ENCODE measurements around the gene RPS19. TPM values are rescaled to one million over a fixed set of nuclear protein-coding genes. Genes with fewer than 3 reads are reported as not detected.

The RPS19 gene
- total RNA-seq, 4 donors from 2014 or later: 1,057 to 2,332 (median 1,706) TPM

DNA sequence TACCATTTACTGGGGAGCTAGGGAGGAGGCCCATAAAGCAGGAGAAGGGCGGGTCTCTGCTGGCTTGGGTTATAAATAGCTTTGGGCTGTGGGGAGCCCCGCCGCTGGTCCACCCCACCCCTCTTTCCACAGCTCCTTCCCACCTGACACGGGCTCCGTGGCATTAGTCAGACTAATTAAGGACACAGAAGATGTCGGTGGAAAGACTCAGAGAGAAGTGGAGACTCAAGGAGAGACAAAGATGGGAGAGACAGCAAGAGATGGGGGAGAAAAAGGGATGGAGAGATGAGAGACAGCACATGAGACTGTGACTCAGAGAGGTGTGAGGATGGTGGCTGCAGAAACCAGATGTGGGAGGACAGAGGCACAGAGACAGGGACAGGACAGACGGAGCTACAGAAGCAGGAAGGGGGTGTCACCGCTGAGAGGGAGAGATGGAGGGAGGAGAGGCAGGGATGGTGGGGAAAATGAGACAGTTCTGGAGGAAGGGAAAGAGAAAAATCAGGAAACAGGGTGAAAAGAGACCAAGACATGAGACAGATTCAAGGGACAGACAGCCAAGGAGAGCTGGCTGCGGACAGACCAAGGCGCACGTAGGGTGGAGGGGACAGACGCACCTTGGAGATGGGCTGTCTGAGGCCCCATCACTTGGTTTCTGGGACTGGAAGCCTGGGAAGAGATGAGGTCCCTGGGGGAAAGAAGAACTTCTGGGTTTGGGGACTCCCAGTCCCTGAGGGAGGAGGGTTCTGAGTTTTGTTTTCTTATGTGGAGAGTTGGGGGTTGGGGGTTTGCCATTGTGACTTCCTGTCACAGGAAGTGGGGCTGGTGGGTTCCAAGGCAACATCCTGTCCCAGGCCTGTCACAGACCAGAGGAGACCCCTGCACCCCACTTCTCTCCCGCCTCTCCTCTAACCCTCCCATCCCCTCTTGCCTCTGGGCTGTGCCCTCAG, 27.0 kb downstream of the RPS19 start:
- WGBS: 46% methylated on average over 13 of the region's 13 CpGs
- TF ChIP-seq, protein P1, sequence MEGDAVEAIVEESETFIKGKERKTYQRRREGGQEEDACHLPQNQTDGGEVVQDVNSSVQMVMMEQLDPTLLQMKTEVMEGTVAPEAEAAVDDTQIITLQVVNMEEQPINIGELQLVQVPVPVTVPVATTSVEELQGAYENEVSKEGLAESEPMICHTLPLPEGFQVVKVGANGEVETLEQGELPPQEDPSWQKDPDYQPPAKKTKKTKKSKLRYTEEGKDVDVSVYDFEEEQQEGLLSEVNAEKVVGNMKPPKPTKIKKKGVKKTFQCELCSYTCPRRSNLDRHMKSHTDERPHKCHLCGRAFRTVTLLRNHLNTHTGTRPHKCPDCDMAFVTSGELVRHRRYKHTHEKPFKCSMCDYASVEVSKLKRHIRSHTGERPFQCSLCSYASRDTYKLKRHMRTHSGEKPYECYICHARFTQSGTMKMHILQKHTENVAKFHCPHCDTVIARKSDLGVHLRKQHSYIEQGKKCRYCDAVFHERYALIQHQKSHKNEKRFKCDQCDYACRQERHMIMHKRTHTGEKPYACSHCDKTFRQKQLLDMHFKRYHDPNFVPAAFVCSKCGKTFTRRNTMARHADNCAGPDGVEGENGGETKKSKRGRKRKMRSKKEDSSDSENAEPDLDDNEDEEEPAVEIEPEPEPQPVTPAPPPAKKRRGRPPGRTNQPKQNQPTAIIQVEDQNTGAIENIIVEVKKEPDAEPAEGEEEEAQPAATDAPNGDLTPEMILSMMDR (IDR thresholded peaks at IDR 0.05): no peak
- TF ChIP-seq POLR2AphosphoS5 (IDR thresholded peaks at IDR 0.05) (no peak), EP300 (IDR thresholded peaks at IDR 0.05) (no peak), POLR2A (IDR thresholded peaks at IDR 0.05) (no peak)
- Histone ChIP-seq H3K4me3 (peak overlapping the region; percentile 10), H3K9me3 (no peaks in the 10 kb centered on the region), H3K27me3 (no peaks in the 10 kb centered on the region), H3K27ac (peak overlapping the region; percentile 63), H3K36me3 (peaks cover 36% of the 10 kb centered on the region), H3K4me1 (peaks cover 43% of the 10 kb centered on the region)
- DNase-seq (ENCODE audit: low spot score in 2 of 2): no peak

DNA sequence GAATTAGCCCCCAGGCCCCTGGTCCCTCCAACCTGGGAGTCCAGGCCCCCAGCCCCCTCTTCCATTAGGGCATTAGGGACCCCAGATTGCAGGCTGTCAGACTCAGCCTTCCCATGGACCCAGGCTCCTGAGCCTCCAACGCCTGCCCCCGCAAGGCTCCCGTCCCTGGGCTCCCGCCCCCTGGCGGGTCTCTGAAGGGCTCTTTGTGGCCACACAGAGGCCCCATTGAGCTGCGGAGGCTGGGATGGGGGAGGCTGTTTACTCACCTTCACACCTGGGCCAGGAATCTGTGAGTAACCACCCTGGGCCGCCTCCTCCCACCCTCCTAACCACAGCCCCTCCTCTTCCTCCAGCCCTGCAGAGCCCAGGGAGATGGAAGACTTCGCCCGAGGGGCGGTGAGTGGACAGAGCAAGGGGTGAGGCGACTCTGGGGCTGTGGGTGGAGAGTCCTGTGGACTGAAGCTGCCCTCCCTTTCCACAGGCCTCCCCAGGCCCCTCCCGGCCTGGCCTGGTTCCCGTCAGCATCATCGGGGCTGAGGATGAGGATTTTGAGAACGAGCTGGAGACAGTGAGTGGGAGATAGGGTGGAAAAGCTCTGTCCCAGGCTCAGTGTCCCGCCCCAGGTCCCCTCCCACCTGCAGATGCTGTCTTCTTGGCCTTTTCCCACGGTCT, 27.8 kb downstream of the RPS19 start:
- H3K27me3 ChIP-seq: no peaks in the 10 kb centered on the region

DNA sequence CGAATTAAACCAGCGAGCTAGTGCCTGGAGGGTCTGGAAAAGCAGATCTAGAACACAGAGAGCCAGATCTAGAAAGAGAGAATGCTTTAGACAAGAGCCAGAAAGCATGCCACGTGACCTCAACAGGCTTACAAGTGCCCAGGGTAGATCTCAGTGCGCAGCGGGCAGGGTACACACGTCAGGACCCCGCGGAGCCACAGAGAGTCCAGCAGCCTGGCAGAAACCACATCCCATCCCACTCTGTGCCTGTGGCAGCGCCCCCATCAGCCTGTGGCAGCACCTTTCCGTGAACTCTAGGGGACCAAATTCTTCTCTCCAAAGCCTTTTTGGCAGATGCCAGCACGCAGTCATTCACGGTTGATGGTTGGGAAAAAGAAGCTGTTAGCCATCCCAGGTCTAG, 28.9 kb downstream of the RPS19 start:
- no peak for DNase-seq (ENCODE audit: low spot score in 2 of 2)
- 80% methylated on average over 7 of the region's 12 CpGs for WGBS
- Histone ChIP-seq H3K27ac (no peak overlapping the region), H3K9me3 (no peaks in the 10 kb centered on the region), H3K27me3 (no peaks in the 10 kb centered on the region), H3K4me3 (no peak overlapping the region), H3K4me1 (peaks cover 34% of the 10 kb centered on the region), H3K36me3 (peaks cover 48% of the 10 kb centered on the region)
- TF ChIP-seq POLR2AphosphoS5 (IDR thresholded peaks at IDR 0.05) (no peak), POLR2A (IDR thresholded peaks at IDR 0.05) (no peak), EP300 (IDR thresholded peaks at IDR 0.05) (no peak)
- TF ChIP-seq, protein P1 (IDR thresholded peaks at IDR 0.05): no peak

More for the DNA sequence above, 27.8 kb downstream of the RPS19 start:
- DNase-seq (ENCODE audit: low spot score in 2 of 2): no peak
- Histone ChIP-seq H3K4me1 (peaks cover 35% of the 10 kb centered on the region), H3K27ac (peak overlapping the region; percentile 63), H3K9me3 (no peaks in the 10 kb centered on the region), H3K36me3 (peaks cover 44% of the 10 kb centered on the region), H3K4me3 (peak overlapping the region; percentile 10)
- WGBS: 43% methylated on average over 17 of the region's 17 CpGs
- TF ChIP-seq POLR2A (IDR thresholded peaks at IDR 0.05): no peak

DNA sequence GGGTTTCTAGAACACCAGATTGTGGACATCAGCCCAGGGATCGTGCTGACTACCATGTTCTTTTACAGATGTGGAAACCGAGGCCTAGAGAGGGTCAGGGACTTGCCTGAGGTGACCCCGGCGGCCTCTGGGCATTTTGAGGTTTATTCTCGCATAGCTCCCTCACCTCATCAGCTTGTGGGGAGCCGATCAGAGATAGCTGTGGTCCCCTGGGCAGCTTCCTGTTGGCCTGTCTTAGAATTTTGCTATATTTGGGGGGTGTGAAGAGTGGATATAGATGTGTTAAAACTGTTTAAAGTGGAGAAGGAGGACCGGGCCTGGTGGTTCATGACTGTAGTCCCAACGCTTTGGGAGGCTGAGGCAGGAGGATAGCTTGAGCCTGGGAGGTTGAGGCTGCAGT, 29.8 kb downstream of the RPS19 start:
- TF ChIP-seq, protein P1 (IDR thresholded peaks at IDR 0.05): no peak
- no peak for TF ChIP-seq POLR2A (IDR thresholded peaks at IDR 0.05)
- no peak for TF ChIP-seq POLR2AphosphoS5 (IDR thresholded peaks at IDR 0.05)
- no peak for TF ChIP-seq EP300 (IDR thresholded peaks at IDR 0.05)
- H3K27me3 ChIP-seq: no peaks in the 10 kb centered on the region
- no peak for DNase-seq (ENCODE audit: low spot score in 2 of 2)
- WGBS: 97% methylated on average over 8 of the region's 8 CpGs
- H3K4me3 ChIP-seq: no peak overlapping the region
- no peak overlapping the region for H3K27ac ChIP-seq
- no peaks in the 10 kb centered on the region for H3K9me3 ChIP-seq
- H3K4me1 ChIP-seq: peaks cover 28% of the 10 kb centered on the region
- peaks cover 58% of the 10 kb centered on the region for H3K36me3 ChIP-seq

DNA sequence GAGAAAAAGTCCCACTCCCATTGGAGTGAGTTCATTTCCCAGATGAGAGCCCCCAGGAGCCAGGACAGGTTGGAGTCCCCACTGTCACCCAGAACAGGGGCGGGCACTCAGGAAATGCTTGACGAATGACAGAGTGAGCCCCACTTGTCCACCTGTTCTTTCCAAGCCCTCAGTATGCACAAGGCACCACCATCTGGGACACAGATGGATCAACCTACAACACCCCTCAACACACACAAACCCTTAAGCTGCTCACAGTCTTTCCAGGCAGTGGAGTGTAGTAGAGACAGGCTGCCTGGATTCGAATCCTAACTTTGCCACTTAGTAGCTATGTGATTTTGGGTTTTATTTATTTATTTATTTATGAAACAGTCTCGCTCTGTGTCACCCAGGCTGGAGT, 30.9 kb downstream of the RPS19 start:
- H3K36me3 ChIP-seq: peaks cover 68% of the 10 kb centered on the region
- no peak for DNase-seq (ENCODE audit: low spot score in 2 of 2)
- H3K4me1 ChIP-seq: peaks cover 19% of the 10 kb centered on the region
- H3K4me3 ChIP-seq: no peak overlapping the region
- no peak for TF ChIP-seq EP300 (IDR thresholded peaks at IDR 0.05)
- TF ChIP-seq POLR2AphosphoS5 (IDR thresholded peaks at IDR 0.05): no peak
- 96% methylated on average over 4 of the region's 4 CpGs for WGBS
- H3K9me3 ChIP-seq: no peaks in the 10 kb centered on the region
- no peaks in the 10 kb centered on the region for H3K27me3 ChIP-seq
- no peak overlapping the region for H3K27ac ChIP-seq

Data from suprapubic skin (tissue), 4 donors.